Left ventricle myocardium inferior (tissue), 1 donor: ENCODE data around the gene RAB6A. TPM values are rescaled to one million over a fixed set of nuclear protein-coding genes. Genes with fewer than 3 reads are reported as not detected.

Experiments used
- DNase-seq: peaks from one replicate; pipeline ENCODE4 v3.0.0-alpha.2; 2020
- H3K27ac ChIP-seq: fragments of 200-600 bp; replicated peaks from 2 replicates; pipeline ENCODE4 v1.8.0; 2021
- H3K27me3 ChIP-seq: fragments of 200-600 bp; 2 replicates; pipeline ENCODE4 v1.8.0; 2021; ENCODE audit warnings: low read depth
- H3K36me3 ChIP-seq: fragments of 200-600 bp; 2 replicates; pipeline ENCODE4 v1.8.0; 2021
- H3K4me1 ChIP-seq: fragments of 200-600 bp; 2 replicates; pipeline ENCODE4 v1.8.0; 2021
- H3K4me3 ChIP-seq: fragments of 200-600 bp; 2 replicates; pipeline ENCODE4 v1.8.0; 2021; ENCODE audit warnings: mild to moderate bottlenecking, moderate library complexity
- H3K9me3 ChIP-seq: fragments of 200-600 bp; replicated peaks from 2 replicates; pipeline ENCODE4 v1.8.0; 2021
- CTCF ChIP-seq: fragments of 200-600 bp; IDR thresholded peaks from 2 replicates; pipeline ENCODE4 v1.8.0; 2021; ENCODE audit warnings: antibody characterized with exemption, mild to moderate bottlenecking, borderline replicate concordance
- intact Hi-C: fragments of 100-400 bp; cut with micrococcal nuclease; formaldehyde crosslinking; loops from one replicate; pipeline ENCODE4 v1.11.0; 2022
- total RNA-seq: library from RNA; stranded (reverse); fragmentation: NEBNext Ultra II Directional; extraction: Animal tissue kit (Norgen Biotek cat#: 25700); gene quantifications from one replicate; pipeline ENCODE4 v1.2.1, GENCODE V29; 2021
- donor health status: DM: no; HTN: yes; CAD: no; lungs with severe emphysema.

Gene RAB6A
- total RNA-seq, 1 donor from 2014 or later: 98.3 TPM

DNA sequence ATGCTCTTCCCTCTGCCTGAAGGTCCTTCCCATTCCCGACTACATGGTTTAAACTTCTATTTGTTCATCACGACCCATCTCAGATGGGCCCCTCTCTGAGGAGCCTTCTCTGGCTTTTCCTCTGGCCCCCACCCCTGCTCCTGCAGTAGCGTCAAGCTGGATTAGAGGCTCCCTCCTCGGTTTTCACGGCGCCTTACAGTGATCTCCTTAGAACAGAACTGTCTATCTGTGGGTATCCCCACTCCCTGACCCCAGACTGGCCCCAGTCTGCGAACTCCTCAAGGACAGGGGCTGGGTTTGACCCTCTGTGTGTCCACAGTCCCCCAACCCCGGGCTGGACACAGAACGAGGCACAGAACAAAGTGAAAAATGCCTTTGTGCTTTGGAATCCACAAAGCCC is 111.7 kb downstream of the RAB6A start:
- Histone ChIP-seq H3K4me1 (peaks cover 18% of the 10 kb centered on the region), H3K36me3 (no peaks in the 10 kb centered on the region), H3K9me3 (no peaks in the 10 kb centered on the region), H3K4me3 (no peak overlapping the region), H3K27me3 (peaks cover 5% of the 10 kb centered on the region), H3K27ac (no peak overlapping the region)
- intact Hi-C loops: no loop called here
- DNase-seq: no peak
- no peak for TF ChIP-seq CTCF

- intact Hi-C loops: no loop called here
Observed at GRCh38 chr11:73648571-73649046, 112.3 kb downstream of the RAB6A start.

DNA sequence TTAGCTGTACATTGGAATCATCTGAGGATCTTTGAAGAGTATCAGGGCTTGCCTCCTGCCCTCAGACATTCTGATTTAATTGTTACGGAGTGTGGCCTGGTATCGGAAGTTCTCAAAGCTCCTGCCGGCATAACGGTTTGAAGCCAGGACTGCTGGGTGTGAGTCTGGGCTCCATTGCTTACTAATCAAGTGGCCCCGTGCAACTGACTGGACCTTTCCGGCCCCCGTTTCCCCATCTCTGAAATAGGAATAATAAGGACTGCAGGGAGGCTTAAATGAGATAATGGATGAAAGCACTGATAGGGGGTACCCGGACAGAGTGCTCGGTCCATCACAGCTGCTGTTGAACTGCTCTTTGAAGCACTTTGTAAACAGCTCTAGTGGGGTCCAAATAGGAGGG is 112.8 kb downstream of the RAB6A start:
- no peaks in the 10 kb centered on the region for H3K36me3 ChIP-seq
- no peak overlapping the region for H3K27ac ChIP-seq
- H3K4me3 ChIP-seq: peak overlapping the region; percentile 56
- H3K27me3 ChIP-seq: peaks cover 13% of the 10 kb centered on the region
- TF ChIP-seq CTCF: no peak
- DNase-seq: no peak
- intact Hi-C loops: no loop called here
- no peaks in the 10 kb centered on the region for H3K9me3 ChIP-seq
- peaks cover 18% of the 10 kb centered on the region for H3K4me1 ChIP-seq

More at GRCh38 chr11:73648571-73649046, 112.3 kb downstream of the RAB6A start:
- H3K27me3 ChIP-seq: peaks cover 8% of the 10 kb centered on the region
- TF ChIP-seq CTCF: no peak
- H3K36me3 ChIP-seq: no peaks in the 10 kb centered on the region
- no peak overlapping the region for H3K4me3 ChIP-seq
- no peak overlapping the region for H3K27ac ChIP-seq
- DNase-seq: no peak
- H3K4me1 ChIP-seq: peaks cover 18% of the 10 kb centered on the region
- H3K9me3 ChIP-seq: no peaks in the 10 kb centered on the region

- Histone ChIP-seq H3K9me3 (no peaks in the 10 kb centered on the region), H3K27ac (peak overlapping the region; percentile 23), H3K36me3 (no peaks in the 10 kb centered on the region), H3K27me3 (peaks cover 18% of the 10 kb centered on the region), H3K4me1 (peaks cover 18% of the 10 kb centered on the region), H3K4me3 (peak overlapping the region; percentile 56)
- DNase-seq: peak; percentile 89
- intact Hi-C loops: no loop called here
- TF ChIP-seq CTCF: no peak
Observed at GRCh38 chr11:73647459-73648100, 113.3 kb downstream of the RAB6A start.

GRCh38 chr11:73645972-73646631 is 114.8 kb downstream of the RAB6A start, which contains the start of gene PLEKHB1:
Gene PLEKHB1 (plus strand): TSS chr11:73646581. CDS start chr11:73646609, 28 bp downstream.
- H3K4me3 ChIP-seq: peak within 1 kb of the TSS; percentile 56
- peaks cover 21% of the 10 kb centered on the region for H3K27me3 ChIP-seq

More at GRCh38 chr11:73645972-73646631, 114.8 kb downstream of the RAB6A start, which contains the start of gene PLEKHB1:
- Histone ChIP-seq H3K36me3 (no peaks in the 10 kb centered on the region), H3K9me3 (no peaks in the 10 kb centered on the region), H3K27ac (no peak within 1 kb of the TSS), H3K4me1 (peaks cover 18% of the 10 kb centered on the region)
- TF ChIP-seq CTCF: no peak
- intact Hi-C loops: no loop called here
- DNase-seq: no peak
